NCI-H2227 (cell line): ENCODE data around the gene RHCG.
"Not testable (repeated sequence)": the region's sequence is repeated elsewhere in the genome, so short reads cannot be mapped to it uniquely, and the experiment has no call there.

Experiments
- DNase-seq: peaks from one replicate; lab custom pipeline; 2025; ENCODE audit not compliant: unreplicated experiment; lab: John Stamatoyannopoulos, UW

Gene RHCG

GRCh38 chr15:89479173-89479572, 17.2 kb downstream of the RHCG start:
- no peak for DNase-seq

- no peak for DNase-seq
These were observed 18.8 kb downstream of the RHCG start for GRCh38 chr15:89477411-89478242.

- DNase-seq = no peak
These were observed 20.7 kb downstream of the RHCG start for GRCh38 chr15:89475661-89476060.

GRCh38 chr15:89472785-89473256, 23.6 kb downstream of the RHCG start:
- peak; percentile 63 for DNase-seq

- DNase-seq = peak; percentile 73
These were observed 26.8 kb downstream of the RHCG start for GRCh38 chr15:89469426-89470096.

- not testable (repeated sequence) for DNase-seq
These were observed 27.6 kb downstream of the RHCG start for GRCh38 chr15:89468813-89469212.

GRCh38 chr15:89463113-89463512, 33.3 kb downstream of the RHCG start:
- DNase-seq = no peak

- DNase-seq = no peak
These were observed 34.0 kb downstream of the RHCG start for GRCh38 chr15:89462198-89462912.

- DNase-seq = no peak
These were observed 35.0 kb downstream of the RHCG start for GRCh38 chr15:89461386-89461785.

- DNase-seq = no peak
These were observed 36.3 kb downstream of the RHCG start for GRCh38 chr15:89460048-89460447.

GRCh38 chr15:89459271-89460038, 36.9 kb downstream of the RHCG start:
- DNase-seq = no peak

GRCh38 chr15:89458440-89458839, 37.9 kb downstream of the RHCG start:
- DNase-seq = no peak

GRCh38 chr15:89457086-89457485, 39.3 kb downstream of the RHCG start:
- DNase-seq = peak; percentile 6

GRCh38 chr15:89455535-89455934, 40.8 kb downstream of the RHCG start:
- DNase-seq = no peak

- DNase-seq = no peak
These were observed 44.0 kb downstream of the RHCG start for GRCh38 chr15:89452330-89452836.

GRCh38 chr15:89451846-89452245, 44.5 kb downstream of the RHCG start:
- no peak for DNase-seq

- DNase-seq = no peak
These were observed 46.0 kb downstream of the RHCG start for GRCh38 chr15:89450076-89451006.

GRCh38 chr15:89448825-89449224, 47.6 kb downstream of the RHCG start:
- no peak for DNase-seq

- DNase-seq = no peak
These were observed 48.7 kb downstream of the RHCG start for GRCh38 chr15:89447676-89448075.
